GM21529 (cell line): ENCODE results near the gene NGEF.

Source experiments
- ATAC-seq: cut with Tn5 transposase; IDR thresholded peaks from one replicate; pipeline ENCODE4 v1.9.1; 2021; ENCODE audit not compliant: unreplicated experiment

NGEF gene

GRCh38 chr2:232903989-232904388 is 109.1 kb downstream of the NGEF start:
- no peak for ATAC-seq

DNA sequence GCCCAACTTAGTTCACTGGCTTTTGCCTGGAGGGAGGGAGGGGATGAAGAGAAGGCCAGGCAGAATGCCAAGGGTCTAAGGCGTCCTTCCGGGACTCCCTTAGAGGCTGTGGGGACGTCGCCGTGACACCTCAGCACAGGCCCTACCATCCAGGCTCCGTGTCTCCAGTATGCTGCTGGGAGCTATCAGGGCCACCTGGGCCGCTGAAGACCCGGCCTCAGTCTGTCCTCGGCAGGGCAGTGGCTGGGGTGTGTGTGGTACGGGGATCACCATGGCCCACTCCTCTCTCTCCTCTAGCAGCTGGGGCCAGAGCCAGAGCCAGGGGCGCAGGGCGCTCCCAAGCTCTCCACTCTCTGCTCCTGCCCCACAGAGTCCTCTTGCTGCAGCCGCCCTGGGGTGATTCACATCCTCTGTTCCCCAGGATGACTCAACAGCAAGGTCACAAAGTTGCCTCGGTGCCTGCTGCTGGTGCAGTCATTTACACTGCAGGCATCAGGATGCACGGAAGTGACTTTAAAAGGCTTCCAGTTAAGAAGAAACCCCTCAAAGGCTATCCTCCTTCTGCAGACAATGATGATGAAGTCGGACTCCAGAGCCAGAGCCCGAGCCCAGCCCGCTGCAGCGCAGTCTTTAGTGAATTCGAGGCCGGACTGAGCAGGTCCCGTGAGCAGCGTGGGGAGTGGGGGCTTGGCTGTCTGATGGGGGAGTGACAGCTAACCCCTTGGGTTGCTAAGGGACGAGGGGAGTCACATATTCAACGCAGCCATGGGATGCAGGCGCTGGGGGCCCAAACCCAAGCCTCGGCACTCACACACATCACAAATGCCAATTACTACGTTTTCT is 111.1 kb downstream of the NGEF start:
- ATAC-seq = no peak

DNA sequence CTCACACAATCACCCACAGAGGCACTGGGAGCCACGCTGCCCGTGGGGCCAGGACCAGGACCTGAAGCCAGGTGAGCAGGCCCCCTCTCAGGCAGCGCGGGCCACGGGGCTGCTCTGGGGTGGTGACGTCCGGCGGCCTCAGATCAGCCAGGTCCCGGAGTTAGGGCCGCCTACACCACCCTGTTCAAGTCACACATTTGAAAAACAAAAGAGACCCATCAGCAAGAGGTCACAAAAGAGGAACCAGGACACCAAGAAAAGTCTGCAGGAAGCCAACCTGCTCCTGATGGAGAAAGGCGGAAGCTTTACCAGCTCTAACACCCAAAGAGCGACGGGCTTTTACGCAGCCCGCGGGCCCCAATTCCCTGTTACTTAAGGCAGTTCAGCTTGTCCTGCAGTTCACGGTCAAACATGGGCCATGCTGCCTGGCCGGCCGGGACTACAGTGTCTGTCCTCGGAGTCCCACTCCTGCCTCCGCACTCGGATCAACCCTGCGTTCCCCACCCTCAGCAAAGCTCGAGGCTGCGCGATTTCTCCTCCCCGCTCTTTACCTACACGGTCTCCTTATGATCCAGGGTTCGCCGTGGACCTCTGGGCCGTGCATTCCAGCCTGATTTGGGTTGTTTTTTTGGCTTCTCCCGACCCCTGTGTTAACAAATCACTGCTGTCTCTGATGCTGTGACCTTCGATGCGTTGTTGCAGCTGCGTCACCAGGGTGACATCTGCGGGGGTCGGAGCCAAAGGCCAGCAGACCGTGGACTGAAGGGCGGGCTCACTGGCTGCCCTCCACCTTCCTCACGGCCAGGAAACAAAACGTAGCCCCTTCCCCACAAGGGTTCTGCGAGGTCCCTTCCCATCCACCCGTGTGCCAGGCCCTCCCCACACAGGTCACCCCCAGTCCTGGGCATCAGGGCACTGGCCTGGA is 112.0 kb downstream of the NGEF start:
- ATAC-seq = no peak

DNA sequence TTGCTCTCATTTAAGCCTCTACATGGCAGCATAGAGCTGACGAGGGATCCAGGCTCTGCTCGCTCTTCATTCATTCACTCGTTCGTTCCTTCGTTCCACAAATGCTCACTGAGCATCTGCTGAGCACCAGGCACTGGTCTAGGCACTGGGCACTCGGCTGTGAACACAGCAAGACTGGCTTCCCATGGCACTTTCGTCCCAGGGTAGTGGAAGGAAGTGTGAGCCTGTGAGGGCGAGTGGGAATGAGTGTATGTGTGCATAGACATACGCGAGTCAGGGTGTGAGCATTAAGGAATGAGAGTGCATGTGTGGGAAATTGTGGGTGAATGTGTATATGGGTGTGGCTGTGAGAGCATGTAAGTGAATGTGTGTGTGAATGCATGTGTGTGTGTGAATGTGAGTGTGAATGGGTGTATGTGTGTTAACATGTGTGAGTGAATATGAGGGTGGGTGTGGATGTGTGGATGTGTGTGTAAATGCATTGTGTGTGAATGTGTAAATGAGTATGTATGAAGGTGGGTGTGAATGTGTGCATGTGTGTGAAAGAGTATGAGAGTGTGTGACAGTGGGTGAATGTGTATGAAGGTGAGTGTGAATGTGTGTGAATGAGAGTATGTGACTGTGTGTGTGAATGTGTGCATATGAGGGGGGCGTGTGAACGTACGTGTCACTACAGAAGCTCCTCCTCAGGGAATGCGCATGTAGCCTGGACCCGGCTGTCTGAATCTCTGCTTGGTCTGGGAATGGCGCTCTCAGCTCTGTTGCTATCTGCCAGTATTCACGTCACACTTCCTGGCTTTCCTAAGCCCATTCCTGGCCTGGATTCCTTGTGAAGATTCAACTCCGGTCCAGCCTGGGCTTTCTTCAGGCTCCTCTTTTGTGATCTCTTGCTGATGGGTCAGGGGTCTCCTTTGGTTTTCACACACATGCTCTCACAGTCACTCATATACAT is 114.2 kb downstream of the NGEF start:
- ATAC-seq = no peak

DNA sequence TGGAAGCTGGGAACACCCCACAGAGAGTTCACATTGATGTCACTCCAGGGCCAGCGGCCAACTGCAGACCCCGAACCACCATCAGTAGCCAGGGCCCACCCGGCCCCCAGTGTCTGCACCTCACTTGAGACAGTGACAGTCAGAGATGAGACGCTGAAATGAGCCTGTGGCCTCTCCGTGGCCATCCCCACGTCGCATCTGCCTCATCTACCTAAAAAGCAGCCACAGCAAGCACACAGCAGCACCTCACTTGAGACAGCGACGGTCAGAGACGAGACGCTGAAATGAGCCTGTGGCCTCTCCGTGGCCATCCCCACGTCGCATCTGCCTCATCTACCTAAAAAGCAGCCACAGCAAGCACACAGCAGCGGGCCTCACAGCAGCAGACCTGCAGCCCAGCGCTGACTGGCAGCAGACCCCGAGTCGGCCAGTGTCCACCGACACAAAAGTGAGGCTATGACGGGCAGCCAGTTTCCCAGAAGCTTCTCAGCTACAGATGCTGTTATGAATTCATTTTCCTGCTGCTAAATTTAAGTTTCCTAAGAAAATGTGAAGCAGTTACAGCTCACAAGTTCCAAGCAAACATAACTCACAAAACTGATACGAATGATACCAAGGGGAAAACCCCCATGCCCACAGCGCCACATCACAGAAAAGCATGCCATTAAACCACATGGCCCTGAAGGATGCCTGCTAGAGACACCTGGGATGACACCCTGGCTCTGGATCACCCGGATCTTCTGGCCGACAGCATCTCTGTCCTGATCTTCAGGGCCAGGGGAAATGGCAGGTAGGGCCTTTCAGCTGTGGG is 115.3 kb downstream of the NGEF start:
- no peak for ATAC-seq

DNA sequence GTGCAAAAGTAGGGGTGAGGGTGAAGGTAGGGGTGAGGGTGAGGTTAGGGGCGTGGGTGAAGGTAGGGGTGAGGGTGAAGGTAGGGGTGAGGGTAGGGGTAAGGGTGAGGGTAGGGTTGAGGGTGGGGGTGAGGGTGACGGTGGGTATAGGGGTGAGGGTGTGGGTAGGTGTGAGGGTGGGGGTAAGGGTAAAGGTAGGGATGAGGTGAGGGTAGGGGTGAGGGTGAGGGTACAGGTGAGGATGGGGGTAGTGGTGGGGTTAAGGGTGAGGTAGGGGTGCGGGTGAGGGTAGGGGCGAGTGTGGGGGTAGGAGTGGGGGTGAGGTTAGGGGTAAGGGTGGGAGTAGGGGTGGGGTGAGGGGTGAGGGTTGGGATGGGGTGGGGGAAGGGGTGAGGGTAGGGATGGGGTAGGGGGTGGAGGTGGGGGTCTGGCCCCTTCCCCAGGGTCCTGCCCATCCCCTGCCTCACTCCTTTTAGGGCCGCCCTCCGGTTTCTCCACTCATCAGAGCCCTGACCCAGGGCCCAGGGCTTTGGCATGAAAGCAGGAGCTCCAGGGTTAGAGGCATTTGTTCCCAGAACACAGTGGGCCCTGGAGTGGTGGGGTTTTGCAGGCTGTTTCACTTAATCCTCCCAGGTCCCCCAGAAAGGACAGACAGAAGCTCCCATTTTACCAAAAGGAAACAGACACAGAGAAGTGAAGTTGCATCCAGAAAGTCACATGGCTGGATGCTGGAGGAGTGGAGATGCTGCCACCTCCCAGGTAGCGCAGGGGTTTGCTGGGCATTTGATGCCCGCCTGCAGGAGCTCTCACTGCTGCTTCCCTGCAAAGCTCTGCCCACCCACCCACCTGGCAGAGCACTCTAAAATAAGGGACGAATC is 116.1 kb downstream of the NGEF start:
- no peak for ATAC-seq

DNA sequence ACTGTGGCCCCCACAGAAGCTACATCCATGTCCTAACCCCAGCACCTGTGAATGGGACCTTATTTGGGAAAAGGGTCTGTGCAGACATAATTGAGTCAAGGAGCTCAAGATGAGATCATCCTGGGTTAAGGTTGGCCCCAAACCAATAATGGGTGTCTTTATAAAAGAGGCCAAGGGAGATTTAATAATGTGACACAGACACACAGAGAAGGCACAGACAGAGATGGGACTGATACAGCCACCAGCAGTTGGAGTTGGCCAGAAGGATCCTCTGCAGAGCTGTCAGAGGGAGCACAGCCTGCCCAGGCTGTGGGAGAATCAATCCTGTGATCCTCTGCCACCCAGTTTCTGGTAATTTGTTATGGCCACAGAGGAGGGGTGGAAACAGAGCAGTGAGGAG is 116.9 kb downstream of the NGEF start:
- ATAC-seq = no peak

DNA sequence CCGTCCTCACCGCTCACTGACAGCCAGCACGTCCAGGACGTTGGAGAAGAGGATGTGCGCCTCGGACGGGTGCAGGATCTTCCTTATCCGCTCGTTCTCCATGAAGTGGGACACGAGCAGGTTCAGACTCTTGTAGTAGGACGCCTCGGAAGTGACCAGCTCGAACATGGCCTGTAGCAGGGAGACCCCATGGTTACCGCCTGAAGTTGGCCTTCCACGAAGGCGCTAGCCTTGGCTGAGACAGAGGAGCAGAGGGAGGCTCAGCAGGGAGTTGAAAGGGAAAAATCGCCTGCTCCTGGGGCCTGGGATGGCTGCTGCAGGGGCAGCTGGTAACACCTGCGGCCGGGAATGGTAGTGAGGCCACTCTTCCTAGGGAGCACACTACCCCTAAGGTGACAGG is 118.3 kb downstream of the NGEF start:
- ATAC-seq = no peak

DNA sequence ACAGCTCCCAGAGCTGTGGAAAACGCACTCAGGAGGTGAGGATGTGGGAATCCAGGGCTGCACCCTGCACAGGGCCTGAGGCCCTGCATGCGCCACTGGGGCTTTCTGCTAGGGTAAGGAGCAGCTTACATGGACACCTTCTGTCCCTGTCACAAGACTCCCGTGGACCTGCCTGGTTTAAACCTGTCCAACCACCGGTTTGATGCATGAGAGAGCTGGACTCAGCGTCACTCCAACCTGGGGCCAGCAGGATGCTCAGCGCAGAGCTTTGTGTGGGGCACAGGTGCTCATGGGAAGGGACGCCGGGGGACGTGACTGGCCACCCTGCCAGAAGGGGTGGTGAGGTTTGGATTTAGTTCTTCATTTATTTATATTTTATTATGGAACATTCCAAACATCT is 118.8 kb downstream of the NGEF start:
- ATAC-seq = no peak

GRCh38 chr2:232893834-232894233 is 119.2 kb downstream of the NGEF start:
- no peak for ATAC-seq

- ATAC-seq = no peak
Measured at GRCh38 chr2:232892843-232893242, 120.2 kb downstream of the NGEF start.

DNA sequence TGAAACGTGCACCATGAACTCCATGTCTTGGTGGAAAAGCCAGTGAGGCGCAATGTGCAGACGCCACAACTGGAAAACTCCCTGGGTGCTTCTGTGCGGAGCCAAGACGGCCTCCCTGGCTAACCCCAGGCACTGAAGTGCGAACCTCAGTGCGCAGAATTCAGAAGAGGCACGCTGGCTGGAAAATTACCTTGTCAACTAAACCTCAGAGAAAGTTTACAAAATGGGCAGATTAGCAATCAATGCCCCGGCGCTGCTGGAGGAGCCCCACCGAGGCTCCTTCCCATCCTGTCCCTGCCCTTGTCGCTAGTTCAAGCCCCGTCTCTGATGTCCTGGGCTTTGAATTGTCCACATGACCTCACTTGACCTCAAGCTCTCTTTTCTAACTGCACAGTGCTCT is 120.8 kb downstream of the NGEF start:
- ATAC-seq = no peak

GRCh38 chr2:232891621-232892071 is 121.4 kb downstream of the NGEF start:
- ATAC-seq = no peak

GRCh38 chr2:232890896-232891601 is 122.0 kb downstream of the NGEF start:
- ATAC-seq = no peak

DNA sequence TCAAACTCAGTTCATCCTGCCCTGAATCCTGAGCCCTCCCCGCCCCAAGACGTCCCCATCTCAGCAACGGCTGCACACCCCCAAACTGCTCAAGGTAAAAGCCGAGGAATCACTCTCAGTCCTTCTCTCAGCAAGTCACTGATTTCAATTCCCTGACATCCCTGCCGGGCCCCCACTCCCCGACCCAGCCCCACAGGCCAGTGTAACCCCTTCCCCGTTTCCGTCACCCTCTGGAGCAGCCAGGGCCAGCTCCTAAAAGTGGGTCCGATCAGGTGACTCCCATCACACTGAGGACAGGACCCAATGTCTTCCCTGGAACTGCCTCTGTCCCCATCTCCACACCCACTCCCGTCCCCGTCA is 122.5 kb downstream of the NGEF start:
- ATAC-seq = no peak

- ATAC-seq = no peak
Measured at GRCh38 chr2:232889876-232890401, 123.1 kb downstream of the NGEF start.

DNA sequence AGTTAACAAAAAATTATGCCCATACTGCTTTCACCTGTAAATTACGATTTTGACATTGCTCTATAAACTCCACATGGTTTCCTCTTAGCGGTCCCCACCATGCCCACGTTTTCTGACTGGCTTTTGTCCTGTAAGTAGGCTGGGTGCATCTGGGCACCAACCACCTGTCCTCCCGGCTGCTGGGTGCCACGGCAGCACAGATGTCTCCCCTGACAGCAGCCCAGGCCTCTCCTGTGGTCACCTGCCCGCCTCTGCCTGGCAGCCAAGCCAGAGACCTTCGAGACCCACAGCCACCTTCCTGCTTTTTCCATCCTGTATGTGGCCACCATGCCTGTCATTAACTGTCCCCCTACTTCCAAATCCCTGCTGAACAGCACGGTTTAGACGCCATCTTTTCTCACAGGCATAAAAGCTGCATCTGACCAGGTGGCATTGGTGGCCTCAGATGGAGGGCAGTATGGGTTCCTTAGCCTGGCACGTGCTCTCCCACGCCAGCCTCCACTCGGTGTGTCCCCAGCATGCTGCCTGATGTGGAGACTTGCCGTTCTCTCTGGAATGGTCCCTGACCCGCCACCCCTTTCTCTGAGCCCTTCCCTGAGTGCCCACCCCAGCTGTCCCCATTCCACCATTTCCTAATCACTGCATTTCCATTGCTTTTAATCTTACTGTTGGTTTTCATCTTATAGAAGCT is 124.1 kb downstream of the NGEF start:
- ATAC-seq = no peak
